Camera-type eye (tissue), 1 donor: ENCODE data around the gene PCMTD2. TPM values are rescaled to one million over a fixed set of nuclear protein-coding genes. Genes with fewer than 3 reads are reported as not detected.

Experiments used
- total RNA-seq: library from RNA; depleted of rRNA; stranded (reverse); fragments of >200 nt; gene quantifications from one replicate; pipeline ENCODE4 v1.2.3, GENCODE V29; 2014

PCMTD2 gene
- 326 TPM for total RNA-seq

GRCh38 chr20:64255361-64256281 is at the start of gene PCMTD2:
Gene PCMTD2, plus strand, starts transcription at chr20:64255748. Its CDS starts 4,218 bp downstream, at chr20:64259966.

Other genes starting within 250 kb of the PCMTD2 start
- gene C20orf204, start 219.6 kb upstream of the PCMTD2 start, total RNA-seq = 1.0 TPM
- 7.1 TPM for gene SOX18, start 206.1 kb upstream of the PCMTD2 start, total RNA-seq
- gene TCEA2, start 192.6 kb upstream of the PCMTD2 start, total RNA-seq = 41.7 TPM
- gene RGS19, start 176.2 kb upstream of the PCMTD2 start, total RNA-seq = 6.3 TPM
- 3.5 TPM for gene OPRL1, start 175.7 kb upstream of the PCMTD2 start, total RNA-seq
- gene LKAAEAR1, start 171.3 kb upstream of the PCMTD2 start, total RNA-seq = 0.82 TPM
- not detected for gene NPBWR2, start 148.2 kb upstream of the PCMTD2 start, total RNA-seq
- 37.3 TPM for gene MYT1, start 91.3 kb upstream of the PCMTD2 start, total RNA-seq